HepG2 (cell line): ENCODE data around the gene PROP1. TPM values are rescaled to one million over a fixed set of nuclear protein-coding genes. Genes with fewer than 3 reads are reported as not detected.

ENCODE experiments used
- ATAC-seq: fragments of 200-7000 bp; cut with Tn5 transposase; 3 replicates; pipeline ENCODE4 v1.9.1; 2020; ENCODE audit warnings: mild to moderate bottlenecking, moderate library complexity
- BruUV-seq: library from RNA; stranded (reverse); fragments of 400-500 nt; replicated peaks from 2 replicates; lab custom pipeline; 2021; lab: Mats Ljungman, UMichigan
- CTCF ChIA-PET: fragments of 300-600 bp; formaldehyde crosslinking; extraction: SDS; loops from one replicate; lab custom pipeline; 2021; ENCODE audit warnings: low total read pairs, inconsistent platforms, low intra/inter-chr PET ratio; lab: Yijun Ruan, JAX
- POLR2A ChIA-PET: fragments of 350-600 bp; sonication (Branson Sonifier 250); formaldehyde crosslinking; loops from one replicate; lab custom pipeline; 2020; ENCODE audit warnings: antibody characterized with exemption, inconsistent platforms; lab: Yijun Ruan, JAX
- DNase-seq: peaks from one replicate; pipeline ENCODE4 v3.0.0-alpha.2; 2015; ENCODE audit warnings: low spot score
- FAIRE-seq: peaks from 3 replicates; lab custom pipeline; 2011; peaks lifted over from hg19 to GRCh38; lab: Jason Lieb, UNC
- H2AFZ ChIP-seq: one replicate; pipeline ENCODE4 v1.6.1; 2011; ENCODE audit warnings: low read length, inconsistent platforms
- H3K27ac ChIP-seq: fragments of 300-600 bp; 3 replicates; pipeline ENCODE4 v1.8.0; 2011; ENCODE audit warnings: mixed run types, mild to moderate bottlenecking, mixed read lengths, low read length, inconsistent platforms; ENCODE audit not compliant: insufficient read depth; ENCODE audit errors: extremely low read length
- H3K27me3 ChIP-seq, 2 experiments: fragments of 200-600 bp in 1 of 2; 2 replicates in 1 of 2; 3 replicates in 1 of 2; pipeline versions ENCODE4 v1.6.0 to v1.8.0; 2011; ENCODE audit warnings: low read length in 2 of 2, mild to moderate bottlenecking in 2 of 2, moderate library complexity in 2 of 2, inconsistent platforms in 1 of 2; ENCODE audit not compliant: insufficient read depth in 2 of 2, control insufficient read depth in 1 of 2
- H3K36me3 ChIP-seq, 2 experiments: fragments of 200-600 bp in 1 of 2; replicated peaks in 1 of 2; 2 replicates in 1 of 2; 3 replicates in 1 of 2; pipeline versions ENCODE4 v1.5.1 to v1.8.0; 2011; ENCODE audit warnings: low read length in 2 of 2, inconsistent platforms in 1 of 2; ENCODE audit not compliant: insufficient read depth in 2 of 2, control insufficient read depth in 1 of 2
- H3K4me1 ChIP-seq: 2 replicates; pipeline ENCODE4 v1.5.1; 2012; ENCODE audit warnings: low read length, inconsistent platforms; ENCODE audit not compliant: insufficient read depth
- H3K4me2 ChIP-seq: 2 replicates; pipeline ENCODE4 v1.6.0; 2011; ENCODE audit warnings: low read depth, low read length, inconsistent platforms
- H3K4me3 ChIP-seq, 3 experiments: fragments of 200-600 bp in 1 of 3; sonication (generic), shearing (Covaris generic) in 1 of 3; replicated peaks in 1 of 3; 2 replicates each; pipeline ENCODE4 v1.5.1; 2011 to 2016; ENCODE audit warnings: low read length in 3 of 3, inconsistent platforms in 2 of 3, low read depth in 2 of 3, mild to moderate bottlenecking in 2 of 3, control low read depth in 1 of 3, mixed read lengths in 1 of 3; ENCODE audit not compliant: insufficient read depth in 1 of 3
- H3K79me2 ChIP-seq: one replicate; pipeline ENCODE4 v1.6.1; 2011; ENCODE audit warnings: low read length, inconsistent platforms; ENCODE audit not compliant: insufficient read depth
- H3K9ac ChIP-seq: 2 replicates; pipeline ENCODE4 v1.6.0; 2011; ENCODE audit warnings: mild to moderate bottlenecking, low read depth, low read length, inconsistent platforms; ENCODE audit not compliant: insufficient read depth
- H3K9me3 ChIP-seq: 2 replicates; pipeline ENCODE4 v1.5.1; 2012; ENCODE audit warnings: mild to moderate bottlenecking, low read length
- H4K20me1 ChIP-seq: 2 replicates; pipeline ENCODE4 v1.6.0; 2011; ENCODE audit warnings: inconsistent platforms, mild to moderate bottlenecking, low read length, moderate library complexity; ENCODE audit not compliant: insufficient read depth
- BHLHE40 ChIP-seq: IDR thresholded peaks from 2 replicates; pipeline ENCODE4 v1.6.1; 2011; ENCODE audit warnings: low read length, improper control_type of control experiment
- FOXC1 ChIP-seq: sonication (generic); formaldehyde crosslinking; IDR thresholded peaks from 2 replicates; pipeline ENCODE4 v1.8.0; 2022; ENCODE audit warnings: mild to moderate bottlenecking, missing genetic modification reagents, borderline replicate concordance
- THAP11 ChIP-seq: IDR thresholded peaks from 2 replicates; pipeline ENCODE4 v1.6.1; 2016; ENCODE audit warnings: missing biosample characterization, missing genetic modification reagents
- U2AF1 ChIP-seq: fragments of 200-400 bp; formaldehyde crosslinking; optimal IDR thresholded peaks from 2 replicates; pipeline ENCODE3; 2017; ENCODE audit warnings: mild to moderate bottlenecking, low read depth, low read length
- ZFP37 ChIP-seq: sonication (generic); formaldehyde crosslinking; IDR thresholded peaks from 2 replicates; pipeline ENCODE4 v1.4.0; 2020; ENCODE audit warnings: missing genetic modification reagents, borderline replicate concordance
- ZHX2 ChIP-seq, 2 experiments: sonication (generic) in 1 of 2; formaldehyde crosslinking in 1 of 2; IDR thresholded peaks; 2 replicates each; pipeline versions ENCODE4 v1.6.1 to v1.9.0; 2014 to 2022; ENCODE audit warnings: antibody characterized with exemption in 1 of 2, borderline replicate concordance in 1 of 2, inconsistent platforms in 1 of 2, low read depth in 1 of 2, missing genetic modification reagents in 1 of 2
- WGBS: methylation state at CpG from one replicate; pipeline ENCODE4 v1.1.6; 2017; ENCODE audit warnings: low lambda C conversion rate; 5-methylcytosine and 5-hydroxymethylcytosine counted together
- in situ Hi-C: cut with HindIII; loops from 2 replicates; pipeline ENCODE4 v1.10.0; 2017; ENCODE audit warnings: low pct_unique_long_range_greater_than_20kb; ENCODE audit not compliant: extremely low pct_ligation_motif_present
- intact Hi-C: fragments of 100-400 bp; cut with micrococcal nuclease; formaldehyde crosslinking; loops from one replicate; pipeline ENCODE4 v1.10.0; 2022; ENCODE audit not compliant: unreplicated experiment
- polyA plus RNA-seq, 8 experiments: library from polyadenylated mRNA; depleted of rRNA in 3 of 8; stranded (reverse) in 7 of 8; unstranded in 1 of 8; fragments of >200 nt; fragmentation: Illumina TruSeq in 4 of 8; extraction: Trizol in 4 of 8; gene quantifications; 2 replicates each; pipeline versions ENCODE4 v1.2.1 to v1.2.3, GENCODE V29; 2011 to 2016; ENCODE audit warnings: low read depth in 4 of 8, missing spikeins in 1 of 8, mixed read lengths in 1 of 8; ENCODE audit not compliant: insufficient read depth in 1 of 8
- total RNA-seq, 5 experiments: library from RNA; depleted of rRNA; stranded (reverse); fragments of >200 nt; fragmentation: Illumina TruSeq; extraction: Trizol; gene quantifications; 2 replicates each; pipeline ENCODE4 v1.2.3, GENCODE V29; 2016; ENCODE audit warnings: low read depth in 1 of 5

Gene PROP1
- total and polyA plus RNA-seq, 2 of the 13 experiments (the other 11 are each of a cell fraction or from before 2014, with no cell fraction given): not detected

- Histone ChIP-seq H3K4me3 (no peak overlapping the region), H2AFZ (no peak overlapping the region), H3K27me3 (peaks cover 0 to 5% of the 10 kb centered on the region in 2 experiments; a peak in 2 of 5 replicates), H3K79me2 (no peaks in the 10 kb centered on the region), H3K9ac (no peak overlapping the region), H3K36me3 (no peaks in the 10 kb centered on the region; a peak in 1 of 5 replicates), H3K27ac (no peak overlapping the region), H3K4me1 (no peaks in the 10 kb centered on the region), H4K20me1 (no peaks in the 10 kb centered on the region), H3K9me3 (no peaks in the 10 kb centered on the region), H3K4me2 (no peak overlapping the region)
- DNase-seq (no peak), ATAC-seq (no peak), FAIRE-seq (no peak)
- POLR2A ChIA-PET: no interaction called here
- in situ Hi-C loops: no loop called here
- TF ChIP-seq U2AF1 (no peak), FOXC1 (CRISPR knock-in tag) (no peak), ZHX2 (IDR thresholded peaks at IDR 0.05; ENCODE audit: low read depth) (no peak), ZHX2 (CRISPR knock-in tag; IDR thresholded peaks at IDR 0.05; ENCODE audit: borderline replicate concordance) (no peak), BHLHE40 (no peak), ZFP37 (CRISPR knock-in tag) (no peak), THAP11 (CRISPR knock-in tag) (no peak)
- BruUV-seq: no TSS peak
- WGBS: 40% methylated on average over 7 of the region's 8 CpGs
- intact Hi-C loops: no loop called here
- CTCF ChIA-PET: no interaction called here
Observed at GRCh38 chr5:177968661-177969211, 27.3 kb downstream of the PROP1 start.
